Aorta (tissue), 5 donors: ENCODE data around the gene NXN. TPM values are rescaled to one million over a fixed set of nuclear protein-coding genes. Genes with fewer than 3 reads are reported as not detected.
"Not testable (repeated sequence)": the region's sequence is repeated elsewhere in the genome, so short reads cannot be mapped to it uniquely, and the experiment has no call there.

Experiments
- ATAC-seq: fragments of 200-7000 bp; cut with Tn5 transposase; one replicate; pipeline ENCODE4 v1.9.1; 2022; ENCODE audit warnings: moderate library complexity; ENCODE audit not compliant: low FRiP score
- DNase-seq, 2 donors: peaks; one replicate each; pipeline ENCODE4 v3.0.0-alpha.2; 2020
- H3K27ac ChIP-seq, 2 donors: one replicate each; pipeline ENCODE4 v1.5.1; 2013; ENCODE audit warnings: low read length in 2 of 2, mild to moderate bottlenecking in 2 of 2, moderate library complexity in 2 of 2, control low read depth in 1 of 2, inconsistent platforms in 1 of 2, low read depth in 1 of 2
- H3K27me3 ChIP-seq, 2 donors: one replicate each; pipeline ENCODE4 v1.6.1; 2013; ENCODE audit warnings: control low read depth in 1 of 2, low read length in 1 of 2, mild to moderate bottlenecking in 1 of 2, moderate library complexity in 1 of 2; ENCODE audit not compliant: insufficient read depth in 2 of 2, control insufficient read depth in 1 of 2
- H3K36me3 ChIP-seq, 2 donors: one replicate each; pipeline ENCODE4 v1.6.1; 2013; ENCODE audit warnings: control low read depth in 1 of 2, low read length in 1 of 2, mild to moderate bottlenecking in 1 of 2; ENCODE audit not compliant: insufficient read depth in 2 of 2, control insufficient read depth in 1 of 2
- H3K4me1 ChIP-seq, 2 donors: one replicate each; pipeline ENCODE4 v1.6.1; 2013; ENCODE audit warnings: low read length in 2 of 2, control low read depth in 1 of 2, mild to moderate bottlenecking in 1 of 2, moderate library complexity in 1 of 2; ENCODE audit not compliant: insufficient read depth in 2 of 2, control insufficient read depth in 1 of 2
- H3K4me3 ChIP-seq, 2 donors: one replicate each; pipeline ENCODE4 v1.5.1; 2013; ENCODE audit warnings: low read length in 2 of 2, control low read depth in 1 of 2, mild to moderate bottlenecking in 1 of 2
- H3K9me3 ChIP-seq: one replicate; pipeline ENCODE4 v1.6.1; 2013; ENCODE audit warnings: mild to moderate bottlenecking, low read length; ENCODE audit not compliant: control insufficient read depth
- WGBS, 2 donors: extraction: QIAGEN DNeasy Blood & Tissue Kit; methylation state at CpG; one replicate each; pipeline ENCODE4 v1.1.7; 2013; 5-methylcytosine and 5-hydroxymethylcytosine counted together
- intact Hi-C, 2 donors: fragments of 100-400 bp; cut with DNase I; formaldehyde crosslinking; loops; one replicate each; pipeline versions ENCODE4 v1.14.2 to v1.15.0; 2022
- polyA plus RNA-seq, 2 donors: library from polyadenylated mRNA; stranded (reverse); fragments of 200-250 nt; gene quantifications; one replicate each; pipeline ENCODE4 v1.2.3, GENCODE V29; 2013
- total RNA-seq, 2 donors: library from RNA; stranded (reverse); fragmentation: NEBNext Ultra II Directional; extraction: Animal tissue kit (Norgen Biotek cat#: 25700); gene quantifications; one replicate each; pipeline ENCODE4 v1.2.1, GENCODE V29; 2021
- donor health status: healthy with polysubstance abuse.
- donor health status: Bipolar disorder and iron deficiency.
- donor health status: DM: no; HTN: no; CAD: no.
- donor health status: DM: no; HTN: no; CAD: no.
- donor health status: DM: yes; HTN: yes; CAD: no.

NXN gene
- total and polyA plus RNA-seq, 4 donors: 13.0 to 41.0 (median 21.9) TPM

DNA sequence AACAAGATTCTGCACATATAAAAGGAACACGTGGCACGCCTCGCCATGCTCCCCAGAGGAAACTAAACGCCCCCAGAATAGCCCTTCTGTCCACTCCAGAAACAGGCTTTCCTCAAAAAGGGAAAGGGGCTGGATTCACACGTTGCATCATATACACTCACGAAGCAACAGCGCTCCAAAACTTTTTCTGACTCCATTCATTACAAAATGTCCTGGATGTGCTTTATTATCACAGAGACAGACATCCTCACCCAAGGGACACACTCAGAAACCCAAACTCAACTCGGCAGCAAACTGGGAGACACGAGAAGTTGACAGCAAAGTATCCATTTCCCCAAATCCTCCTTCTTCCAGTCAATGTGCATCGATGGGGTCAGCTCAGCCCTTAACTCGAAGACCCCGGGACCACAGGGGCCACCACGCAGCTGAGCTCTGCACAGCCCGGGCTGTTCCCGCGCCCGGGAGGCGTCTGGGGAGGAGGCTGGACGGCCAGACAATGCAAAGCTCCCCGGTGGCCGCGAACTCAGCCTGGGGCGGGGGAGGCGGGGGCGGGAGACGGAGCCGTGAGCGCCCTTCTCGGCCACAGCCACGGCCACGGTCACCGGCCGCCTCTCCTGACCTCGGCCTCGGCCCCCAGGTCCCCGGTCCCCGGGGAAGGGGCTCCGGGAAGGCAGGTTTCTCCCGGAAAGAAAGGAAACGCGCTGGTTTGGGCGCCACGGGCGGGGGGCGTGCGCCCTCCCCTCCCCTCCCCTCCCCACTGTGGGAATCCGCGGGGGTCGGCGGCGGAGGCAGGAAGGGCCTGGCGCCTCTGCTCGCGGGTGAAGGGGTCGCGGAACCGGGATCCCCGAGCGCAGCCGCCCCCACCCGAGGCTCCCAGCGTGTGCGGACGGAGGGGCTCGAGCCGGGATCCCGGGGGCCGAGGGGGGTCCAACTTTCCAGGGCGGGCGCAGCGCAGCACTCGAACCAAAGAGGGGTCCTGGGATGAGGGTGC lies 1.2 kb downstream of the NXN start:
- 1% methylated on average over 68 to 72 of the region's 72 CpGs for WGBS, 2 donors
- Histone ChIP-seq H3K27me3 (no peaks in the 10 kb centered on the region), H3K4me3 (peak overlapping the region; percentile 49 to 64), H3K36me3 (no peaks in the 10 kb centered on the region), H3K4me1 (no peaks in the 10 kb centered on the region), H3K9me3 (no peaks in the 10 kb centered on the region), H3K27ac (no peak overlapping the region)
- peak; percentile 50 to 84 for DNase-seq
- ATAC-seq: peak; percentile 16
- intact Hi-C loops: loop anchor here (10.0 kb wide), 2 partner anchors 94 to 104 kb away; no protein-coding TSS in a partner anchor

- no peaks in the 10 kb centered on the region for H3K36me3 ChIP-seq
- no peak overlapping the region for H3K4me3 ChIP-seq
- intact Hi-C loops: loop anchor here (10.0 kb wide), 2 partner anchors 92 to 102 kb away; no protein-coding TSS in a partner anchor
- ATAC-seq: no peak
- no peaks in the 10 kb centered on the region for H3K4me1 ChIP-seq
- no peak for DNase-seq
- no peaks in the 10 kb centered on the region for H3K27me3 ChIP-seq
- 21 to 45% methylated on average over 6 of the region's 6 CpGs for WGBS, 2 donors
- no peaks in the 10 kb centered on the region for H3K9me3 ChIP-seq
- no peak overlapping the region for H3K27ac ChIP-seq
These were observed 2.4 kb downstream of the NXN start for GRCh38 chr17:977166-977565.

- H3K9me3 ChIP-seq: no peaks in the 10 kb centered on the region
- H3K4me3 ChIP-seq: no peak overlapping the region
- DNase-seq: no peak
- no peak overlapping the region for H3K27ac ChIP-seq
- no peaks in the 10 kb centered on the region for H3K27me3 ChIP-seq
- H3K4me1 ChIP-seq: no peaks in the 10 kb centered on the region
- H3K36me3 ChIP-seq: no peaks in the 10 kb centered on the region
- 38 to 55% methylated on average over 6 of the region's 6 CpGs for WGBS, 2 donors
- no peak for ATAC-seq
- intact Hi-C loops: loop anchor here (10.0 kb wide), 2 partner anchors 92 to 102 kb away; no protein-coding TSS in a partner anchor
These were observed 3.3 kb downstream of the NXN start for GRCh38 chr17:976312-976711.

GRCh38 chr17:975371-975915 lies 4.1 kb downstream of the NXN start:
- Histone ChIP-seq H3K27me3 (no peaks in the 10 kb centered on the region), H3K36me3 (no peaks in the 10 kb centered on the region), H3K4me1 (no peaks in the 10 kb centered on the region), H3K4me3 (no peak overlapping the region), H3K9me3 (no peaks in the 10 kb centered on the region), H3K27ac (no peak overlapping the region)
- intact Hi-C loops: loop anchor here (10.0 kb wide), 2 partner anchors 91 to 101 kb away; no protein-coding TSS in a partner anchor
- DNase-seq (peak in 1 of 2 donors; percentile 52), ATAC-seq (no peak)
- WGBS, 2 donors: 13 to 19% methylated on average over 5 of the region's 5 CpGs

DNA sequence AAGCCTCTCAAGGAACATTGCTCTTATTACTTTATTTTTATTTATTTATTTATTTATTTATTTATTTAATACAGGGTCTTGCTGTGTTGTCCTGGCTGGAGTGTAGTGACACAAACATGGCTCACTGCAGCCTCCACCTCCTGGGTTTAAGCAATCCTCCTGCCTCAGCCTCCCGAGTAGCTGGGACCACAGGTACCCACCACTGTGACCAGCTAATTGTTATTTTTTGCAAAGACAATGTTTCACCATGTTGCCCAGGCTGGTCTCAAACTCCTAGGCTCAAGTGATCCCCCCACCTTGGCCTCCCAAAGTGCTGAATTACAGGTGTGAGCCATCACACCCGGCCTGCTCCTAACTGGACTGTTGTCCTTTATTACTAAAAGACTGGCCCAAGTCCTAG lies 4.8 kb downstream of the NXN start:
- not testable (repeated sequence) for H3K4me1 ChIP-seq, H3K27ac ChIP-seq, H3K9me3 ChIP-seq, DNase-seq, ATAC-seq, H3K4me3 ChIP-seq, H3K36me3 ChIP-seq, H3K27me3 ChIP-seq
- 51 to 55% methylated on average over 2 of the region's 2 CpGs for WGBS, 2 donors
- intact Hi-C loops: loop anchor here (10.0 kb wide), 2 partner anchors 90 to 100 kb away; no protein-coding TSS in a partner anchor

DNA sequence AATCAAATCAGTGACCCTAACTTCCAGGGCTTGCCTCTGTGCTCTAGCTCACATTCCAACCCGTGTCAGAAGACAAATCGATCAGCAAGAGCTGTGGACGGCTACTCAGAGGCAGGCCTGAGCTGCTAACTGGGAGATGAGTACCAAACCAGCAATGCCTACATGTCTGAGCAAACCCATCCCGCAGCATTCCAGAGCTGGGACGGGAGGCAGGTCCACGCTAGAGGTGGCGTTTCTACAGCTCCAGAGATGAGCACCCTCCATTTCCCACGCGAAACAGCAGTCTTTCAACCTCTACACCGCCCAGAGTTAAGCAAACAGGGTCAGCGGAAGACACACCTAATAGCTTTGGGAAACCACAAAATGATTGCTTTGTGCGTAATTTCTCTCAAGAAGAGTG lies 6.5 kb downstream of the NXN start:
- Histone ChIP-seq H3K4me1 (no peaks in the 10 kb centered on the region), H3K36me3 (no peaks in the 10 kb centered on the region), H3K9me3 (no peaks in the 10 kb centered on the region), H3K27ac (no peak overlapping the region), H3K27me3 (no peaks in the 10 kb centered on the region), H3K4me3 (no peak overlapping the region)
- intact Hi-C loops: loop anchor here (10.0 kb wide), 2 partner anchors 88 to 98 kb away; no protein-coding TSS in a partner anchor
- WGBS, 2 donors: 87% methylated on average over 12 of the region's 12 CpGs
- ATAC-seq (no peak), DNase-seq (no peak)

- not testable (repeated sequence) for ATAC-seq, H3K27ac ChIP-seq, H3K4me3 ChIP-seq, H3K9me3 ChIP-seq, H3K27me3 ChIP-seq, H3K4me1 ChIP-seq, H3K36me3 ChIP-seq
- peak in 1 of 2 donors; percentile 43 for DNase-seq
- 93 to 94% methylated on average over 14 of the region's 14 CpGs for WGBS, 2 donors
- intact Hi-C loops: loop anchor here (10.0 kb wide), 2 partner anchors 87 to 97 kb away; no protein-coding TSS in a partner anchor
These were observed 7.7 kb downstream of the NXN start for GRCh38 chr17:971861-972260.

- WGBS, 2 donors: 52 to 66% methylated on average over 9 of the region's 9 CpGs
- no peak overlapping the region for H3K27ac ChIP-seq
- no peaks in the 10 kb centered on the region for H3K27me3 ChIP-seq
- ATAC-seq (no peak), DNase-seq (no peak)
- no peaks in the 10 kb centered on the region for H3K4me1 ChIP-seq
- intact Hi-C loops: loop anchor here (10.0 kb wide), 2 partner anchors 86 to 96 kb away; no protein-coding TSS in a partner anchor
- H3K4me3 ChIP-seq: no peak overlapping the region
- no peaks in the 10 kb centered on the region for H3K36me3 ChIP-seq
- H3K9me3 ChIP-seq: no peaks in the 10 kb centered on the region
These were observed 9.2 kb downstream of the NXN start for GRCh38 chr17:970364-970763.
